Jurkat, Clone E6-1 (cell line): ENCODE data around the gene LIM2.

Source experiments
- DNase-seq: peaks from one replicate; pipeline ENCODE4 v3.0.0-alpha.2; 2011; ENCODE audit warnings: low read depth, low spot score
- H3K4me3 ChIP-seq: 2 replicates; pipeline ENCODE4 v1.5.1; 2011; ENCODE audit warnings: mild to moderate bottlenecking, low read length, control low read depth, moderate library complexity

LIM2 gene

GRCh38 chr19:51367565-51368365 lies 20.0 kb downstream of the LIM2 start:
- DNase-seq: peak; percentile 95
- H3K4me3 ChIP-seq: peak overlapping the region; percentile 65

- peak overlapping the region; percentile 65 for H3K4me3 ChIP-seq
Observed at GRCh38 chr19:51367255-51367564, 20.6 kb downstream of the LIM2 start.

GRCh38 chr19:51366389-51367254 lies 21.2 kb downstream of the LIM2 start:
- peak; percentile 97 for DNase-seq
- H3K4me3 ChIP-seq: peak overlapping the region; percentile 65

More at GRCh38 chr19:51367255-51367564, 20.6 kb downstream of the LIM2 start:
- no peak for DNase-seq

- no peak for DNase-seq
- H3K4me3 ChIP-seq: peak within 1 kb of the TSS; percentile 65
Observed at GRCh38 chr19:51365965-51366388, 21.8 kb downstream of the LIM2 start, which contains the start of gene ETFB. TSS of gene ETFB (minus strand) at chr19:51366388. CDS start at chr19:51366326, 62 bp downstream.

GRCh38 chr19:51365211-51365964 lies 22.4 kb downstream of the LIM2 start:
- DNase-seq: no peak
- H3K4me3 ChIP-seq: peak overlapping the region; percentile 65

GRCh38 chr19:51364200-51365106 lies 23.3 kb downstream of the LIM2 start:
- H3K4me3 ChIP-seq: no peak overlapping the region
- DNase-seq: no peak

GRCh38 chr19:51361239-51361638 lies 26.5 kb downstream of the LIM2 start:
- H3K4me3 ChIP-seq: no peak overlapping the region
- no peak for DNase-seq

- H3K4me3 ChIP-seq: no peak overlapping the region
- no peak for DNase-seq
Observed at GRCh38 chr19:51359294-51359693, 28.5 kb downstream of the LIM2 start.

- no peak for DNase-seq
Observed at GRCh38 chr19:51357952-51358351, 29.8 kb downstream of the LIM2 start.

GRCh38 chr19:51356159-51356801 lies 31.5 kb downstream of the LIM2 start:
- no peak overlapping the region for H3K4me3 ChIP-seq
- no peak for DNase-seq

More at GRCh38 chr19:51357952-51358351, 29.8 kb downstream of the LIM2 start:
- no peak overlapping the region for H3K4me3 ChIP-seq

GRCh38 chr19:51354742-51355148 lies 33.0 kb downstream of the LIM2 start:
- DNase-seq: peak; percentile 99
- H3K4me3 ChIP-seq: peak overlapping the region; percentile 15

GRCh38 chr19:51354103-51354741 lies 33.6 kb downstream of the LIM2 start:
- H3K4me3 ChIP-seq: peak overlapping the region; percentile 15
- no peak for DNase-seq

GRCh38 chr19:51352783-51353360 lies 34.9 kb downstream of the LIM2 start:
- no peak for DNase-seq
- H3K4me3 ChIP-seq: no peak overlapping the region

GRCh38 chr19:51351266-51351990 lies 36.3 kb downstream of the LIM2 start:
- no peak overlapping the region for H3K4me3 ChIP-seq
- no peak for DNase-seq

- DNase-seq: no peak
- H3K4me3 ChIP-seq: no peak overlapping the region
Observed at GRCh38 chr19:51347209-51347928, 40.4 kb downstream of the LIM2 start.

GRCh38 chr19:51346742-51347141 lies 41.0 kb downstream of the LIM2 start:
- DNase-seq: no peak
- no peak overlapping the region for H3K4me3 ChIP-seq
